Activated CD4-positive, CD25-positive, alpha-beta regulatory T cell treated with anti-CD3 and anti-CD28 coated beads, Interleukin-2, amount 50 U/mL, for 16 hours (primary cell): ENCODE measurements around the gene MIXL1.

Experiments used
- DNase-seq: peaks from one replicate; pipeline ENCODE4 v3.0.0-alpha.2; 2020; ENCODE audit warnings: low read depth, low spot score

Gene MIXL1

GRCh38 chr1:226276077-226276682 is 52.7 kb downstream of the MIXL1 start:
- no peak for DNase-seq
